Measurements from ENCODE around the gene GAREM1.

DNA sequence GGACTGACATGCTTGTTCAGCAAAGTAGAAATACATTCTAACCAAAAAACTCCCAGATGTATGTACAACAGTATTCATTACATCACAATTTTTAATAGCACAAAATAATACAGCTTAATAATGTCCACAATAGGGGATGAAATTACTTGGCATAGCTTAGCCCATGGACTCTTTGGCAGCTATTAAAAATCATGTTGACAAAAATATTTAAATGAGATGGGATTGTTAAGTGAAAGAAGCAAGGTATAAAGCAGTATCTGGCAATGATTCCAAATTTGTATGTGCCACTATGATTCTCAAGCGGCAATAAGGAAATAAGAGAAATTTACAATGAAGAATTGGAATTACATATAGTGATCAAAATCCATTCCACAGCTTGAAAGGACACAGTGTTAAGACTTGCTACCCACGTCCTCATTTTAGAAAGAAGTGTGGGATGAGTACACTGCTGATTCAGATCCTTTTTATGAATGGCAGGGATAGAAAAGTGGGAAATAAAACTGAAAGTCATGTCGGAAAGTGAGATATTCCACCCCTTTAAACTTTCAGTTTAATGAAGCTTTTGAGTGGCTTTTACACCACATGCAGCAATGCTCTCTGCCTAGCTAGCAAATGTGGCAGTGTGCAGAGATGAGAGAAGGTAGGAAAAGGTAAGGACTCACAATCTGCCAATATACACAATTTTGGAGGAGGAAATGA is 2.4 kb downstream of the GAREM1 start:
- TF ChIP-seq POLR2AphosphoS5 (IDR thresholded peaks at IDR 0.05; ENCODE audit: low read depth, low read length) (no peak), POLR2A (IDR thresholded peaks at IDR 0.05; ENCODE audit: low read depth, low read length) (no peak), TAF1 (IDR thresholded peaks at IDR 0.05; ENCODE audit: borderline replicate concordance, low read depth, low read length) (no peak)
